Measurements from ENCODE around the gene ELMOD1.

The ELMOD1 gene

GRCh38 chr11:107631931-107632330 is 41.0 kb downstream of the ELMOD1 start:
- no peak for ATAC-seq
- TF ChIP-seq CREB5 (CRISPR knock-in tag; IDR thresholded peaks at IDR 0.05; ENCODE audit: low read depth) (no peak), ZC3H10 (CRISPR knock-in tag; IDR thresholded peaks at IDR 0.05) (no peak), TCF4 (CRISPR knock-in tag; IDR thresholded peaks at IDR 0.05; ENCODE audit: borderline replicate concordance) (no peak), ZFP30 (CRISPR knock-in tag; IDR thresholded peaks at IDR 0.05) (no peak), GLIS3 (CRISPR knock-in tag; IDR thresholded peaks at IDR 0.05) (no peak), ARNTL (CRISPR knock-in tag; IDR thresholded peaks at IDR 0.05; ENCODE audit: borderline replicate concordance, low read depth) (no peak), TOX (CRISPR knock-in tag; IDR thresholded peaks at IDR 0.05; ENCODE audit: borderline replicate concordance) (no peak), ZNF70 (CRISPR knock-in tag; IDR thresholded peaks at IDR 0.05) (no peak), POU6F1 (CRISPR knock-in tag; IDR thresholded peaks at IDR 0.05; ENCODE audit: borderline replicate concordance, low read depth) (no peak), OSR1 (CRISPR knock-in tag; IDR thresholded peaks at IDR 0.05) (no peak), SNAI2 (CRISPR knock-in tag; IDR thresholded peaks at IDR 0.05) (no peak), ZNF8 (CRISPR knock-in tag; IDR thresholded peaks at IDR 0.05) (no peak), ZNF565 (CRISPR knock-in tag; conservative IDR thresholded peaks at IDR 0.05; ENCODE audit: low read depth) (no peak), CSDC2 (CRISPR knock-in tag; IDR thresholded peaks at IDR 0.05) (no peak), TSHZ2 (CRISPR knock-in tag; IDR thresholded peaks at IDR 0.05) (no peak), RARB (CRISPR knock-in tag; IDR thresholded peaks at IDR 0.05) (no peak), PPARA (CRISPR knock-in tag; IDR thresholded peaks at IDR 0.05; ENCODE audit: borderline replicate concordance) (no peak), ISL1 (CRISPR knock-in tag; IDR thresholded peaks at IDR 0.05) (no peak), ESRRG (CRISPR knock-in tag; IDR thresholded peaks at IDR 0.05) (no peak), PATZ1 (CRISPR knock-in tag; IDR thresholded peaks at IDR 0.05; ENCODE audit: borderline replicate concordance) (no peak)

- TF ChIP-seq ZNF8 (CRISPR knock-in tag; IDR thresholded peaks at IDR 0.05) (no peak), PPARA (CRISPR knock-in tag; IDR thresholded peaks at IDR 0.05; ENCODE audit: borderline replicate concordance) (no peak), BACH2 (CRISPR knock-in tag; IDR thresholded peaks at IDR 0.05; ENCODE audit: borderline replicate concordance) (no peak), POU6F1 (CRISPR knock-in tag; IDR thresholded peaks at IDR 0.05; ENCODE audit: borderline replicate concordance, low read depth) (no peak), ZFP3 (CRISPR knock-in tag; IDR thresholded peaks at IDR 0.05) (no peak), TOX (CRISPR knock-in tag; IDR thresholded peaks at IDR 0.05; ENCODE audit: borderline replicate concordance) (no peak), PATZ1 (CRISPR knock-in tag; IDR thresholded peaks at IDR 0.05; ENCODE audit: borderline replicate concordance) (no peak), CSDC2 (CRISPR knock-in tag; IDR thresholded peaks at IDR 0.05) (no peak)
- ATAC-seq, result no peak
Measured at GRCh38 chr11:107646783-107647182, 55.8 kb downstream of the ELMOD1 start.
